ENCODE data around the gene TNRC18.
"Not testable (repeated sequence)": the region's sequence is repeated elsewhere in the genome, so short reads cannot be mapped to it uniquely, and the experiment has no call there.

Gene TNRC18

GRCh38 chr7:5377279-5377678 lies 46.4 kb downstream of the TNRC18 start:
- DNase-seq (ENCODE audit: low read depth in 2 of 2) = no peak

GRCh38 chr7:5375925-5376324 lies 47.7 kb downstream of the TNRC18 start:
- DNase-seq (ENCODE audit: low read depth in 2 of 2) = no peak

- DNase-seq (ENCODE audit: low read depth in 2 of 2) = no peak
Observed at GRCh38 chr7:5374464-5374863, 49.2 kb downstream of the TNRC18 start.

GRCh38 chr7:5373300-5373699 lies 50.3 kb downstream of the TNRC18 start:
- DNase-seq (ENCODE audit: low read depth in 2 of 2) = no peak

- no peak for DNase-seq (ENCODE audit: low read depth in 2 of 2)
Observed at GRCh38 chr7:5370454-5371353, 52.9 kb downstream of the TNRC18 start.

- DNase-seq (ENCODE audit: low read depth in 2 of 2) = no peak
Observed at GRCh38 chr7:5367661-5368060, 56.0 kb downstream of the TNRC18 start.

GRCh38 chr7:5365976-5366625 lies 57.5 kb downstream of the TNRC18 start:
- DNase-seq (ENCODE audit: low read depth in 2 of 2) = peak; percentile 16 to 37

- no peak for DNase-seq (ENCODE audit: low read depth in 2 of 2)
Observed at GRCh38 chr7:5363729-5364128, 59.9 kb downstream of the TNRC18 start.

- DNase-seq (ENCODE audit: low read depth in 2 of 2) = no peak
Observed at GRCh38 chr7:5362466-5362865, 61.2 kb downstream of the TNRC18 start.

GRCh38 chr7:5361446-5362127 lies 62.0 kb downstream of the TNRC18 start:
- no peak for DNase-seq (ENCODE audit: low read depth in 2 of 2)

- no peak for DNase-seq (ENCODE audit: low read depth in 2 of 2)
Observed at GRCh38 chr7:5360971-5361370, 62.7 kb downstream of the TNRC18 start.

GRCh38 chr7:5360451-5360850 lies 63.2 kb downstream of the TNRC18 start:
- DNase-seq (ENCODE audit: low read depth in 2 of 2) = no peak

- DNase-seq (ENCODE audit: low read depth in 2 of 2) = not testable (repeated sequence)
Observed at GRCh38 chr7:5360021-5360420, 63.6 kb downstream of the TNRC18 start.

GRCh38 chr7:5359344-5359743 lies 64.3 kb downstream of the TNRC18 start:
- no peak for DNase-seq (ENCODE audit: low read depth in 2 of 2)

- no peak for DNase-seq (ENCODE audit: low read depth in 2 of 2)
Observed at GRCh38 chr7:5357951-5358350, 65.7 kb downstream of the TNRC18 start.

GRCh38 chr7:5356751-5357119 lies 66.9 kb downstream of the TNRC18 start:
- no peak for DNase-seq (ENCODE audit: low read depth in 2 of 2)

GRCh38 chr7:5354460-5355232 lies 69.0 kb downstream of the TNRC18 start:
- no peak for DNase-seq (ENCODE audit: low read depth in 2 of 2)

GRCh38 chr7:5352440-5353010 lies 71.1 kb downstream of the TNRC18 start:
- no peak for DNase-seq (ENCODE audit: low read depth in 2 of 2)

- no peak for DNase-seq (ENCODE audit: low read depth in 2 of 2)
Observed at GRCh38 chr7:5351507-5352265, 71.9 kb downstream of the TNRC18 start.

GRCh38 chr7:5350600-5351385 lies 72.8 kb downstream of the TNRC18 start:
- no peak for DNase-seq (ENCODE audit: low read depth in 2 of 2)

All from stimulated activated CD8-positive, alpha-beta memory T cell treated with anti-CD3 and anti-CD28 coated beads, Interleukin-15, amount 100 ng/mL, for 48 hours (primary cell).